Skin of body (tissue), 2 donors: Measurements from ENCODE around the gene ELMO3. TPM values are rescaled to one million over a fixed set of nuclear protein-coding genes. Genes with fewer than 3 reads are reported as not detected.

Source experiments
- DNase-seq: peaks from one replicate; lab custom pipeline; 2025; lab: John Stamatoyannopoulos, UW
- total RNA-seq: library from RNA; depleted of rRNA; stranded (reverse); fragments of >200 nt; gene quantifications from one replicate; pipeline ENCODE4 v1.2.3, GENCODE V29; 2014

Gene ELMO3
- total RNA-seq, 1 donor from 2014 or later, result 4.0 TPM

DNA sequence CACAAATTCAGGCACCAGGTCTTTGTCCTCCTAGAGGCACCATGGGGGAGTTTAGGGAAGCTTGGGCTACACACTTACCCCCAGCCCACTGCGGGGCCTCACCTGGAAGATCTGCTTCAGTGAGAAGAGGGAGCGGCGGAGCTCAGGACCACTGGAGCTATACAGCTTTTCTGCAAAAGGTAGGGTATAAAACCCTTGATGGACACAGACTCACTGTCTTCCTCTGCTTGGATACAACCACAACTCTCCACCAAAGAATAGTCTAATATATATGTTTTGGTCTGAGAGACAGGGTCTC, 39.3 kb downstream of the ELMO3 start:
- no peak for DNase-seq

DNA sequence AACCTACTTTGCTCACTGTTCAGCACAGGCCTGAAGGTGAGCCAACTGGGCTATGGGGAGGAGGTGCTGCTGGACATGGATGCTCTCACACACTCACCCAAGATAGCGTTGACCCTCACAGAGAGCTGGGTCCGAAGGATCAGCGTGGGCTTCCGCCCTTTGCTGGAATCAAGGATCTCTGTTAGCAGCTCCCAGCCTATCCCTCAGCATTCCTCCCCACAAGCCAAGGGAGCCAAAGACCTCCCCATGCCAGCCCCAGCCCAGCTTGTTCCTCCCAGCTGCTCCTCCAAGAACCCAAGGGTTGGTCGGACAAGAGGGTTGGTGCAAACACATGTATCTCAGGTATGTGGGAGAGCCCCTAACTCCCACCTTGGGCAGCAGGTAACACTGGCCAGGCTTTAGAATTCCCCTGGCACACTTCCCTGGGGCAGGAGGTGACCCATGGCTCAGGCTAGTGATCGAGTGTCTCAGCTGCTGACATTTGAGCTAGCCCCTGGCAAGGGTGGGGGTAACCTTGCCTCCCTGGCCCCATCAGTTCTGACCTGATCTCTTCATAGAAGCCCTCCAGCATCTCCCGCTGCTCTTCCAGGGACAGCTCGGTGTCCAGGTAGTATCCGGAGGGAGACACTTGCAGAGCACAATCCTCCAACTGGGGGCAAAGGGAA, 40.0 kb downstream of the ELMO3 start:
- DNase-seq, result no peak

DNA sequence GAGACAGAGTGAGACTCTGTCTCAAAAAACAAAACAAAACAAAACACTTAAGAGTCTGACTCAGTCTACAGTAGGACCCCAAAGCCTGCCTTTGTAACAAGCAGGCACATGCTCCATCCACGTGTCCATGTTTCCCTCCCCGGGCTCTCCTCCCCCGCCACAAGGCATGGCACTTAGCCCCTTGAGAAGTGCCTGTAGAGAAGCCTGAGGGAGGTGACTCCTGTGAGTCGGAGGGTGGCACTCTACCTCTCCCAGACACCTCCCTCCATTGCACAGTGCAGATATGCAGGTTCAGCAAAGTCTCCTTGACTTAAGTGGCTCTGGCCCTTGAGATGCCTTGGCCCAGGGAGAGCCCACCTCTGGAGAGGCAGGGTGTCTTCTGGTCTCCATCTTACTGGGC, 41.6 kb downstream of the ELMO3 start:
- DNase-seq, result no peak

DNA sequence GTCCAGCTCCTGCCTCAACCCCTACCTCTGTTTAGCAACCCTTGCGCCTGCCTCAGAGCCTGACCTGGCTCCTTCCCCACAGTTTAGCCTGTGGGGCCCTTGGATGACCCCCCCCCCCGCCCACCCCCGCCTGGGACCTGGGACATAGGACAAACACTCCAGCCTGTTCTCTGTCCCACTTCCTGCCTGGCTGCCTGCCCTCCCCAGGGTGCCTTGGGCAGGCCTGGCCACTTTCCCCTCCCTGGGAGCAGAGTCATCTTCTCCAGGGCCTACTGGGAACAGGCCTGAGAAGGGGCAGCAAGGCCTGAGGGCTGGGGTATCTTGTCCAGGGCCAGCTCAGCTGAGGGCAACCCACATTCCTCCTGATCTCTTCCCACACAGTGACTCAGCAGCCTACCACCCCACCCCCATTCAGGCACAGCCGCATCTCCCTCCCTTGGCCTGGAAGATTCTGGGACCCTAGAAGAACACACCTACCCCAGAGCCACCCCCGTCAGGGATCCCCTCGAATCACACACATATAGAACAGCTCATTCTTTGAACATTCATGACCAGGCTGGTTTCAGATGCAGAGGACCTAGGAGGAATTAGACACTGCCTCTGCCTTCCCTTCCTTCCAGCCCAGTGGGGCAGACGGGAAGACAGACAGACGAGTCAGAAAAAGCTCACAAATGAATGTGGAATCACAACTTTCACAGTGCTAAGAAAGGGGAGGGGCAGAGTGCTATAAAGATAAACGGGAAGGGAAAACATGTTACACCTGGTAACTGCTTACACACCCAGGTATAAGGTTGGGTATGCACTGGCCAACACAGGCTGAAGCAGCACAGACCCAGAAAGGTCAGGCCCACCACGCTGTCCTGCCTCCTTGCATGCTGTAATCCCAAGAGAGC, 42.3 kb downstream of the ELMO3 start:
- DNase-seq, result no peak

DNA sequence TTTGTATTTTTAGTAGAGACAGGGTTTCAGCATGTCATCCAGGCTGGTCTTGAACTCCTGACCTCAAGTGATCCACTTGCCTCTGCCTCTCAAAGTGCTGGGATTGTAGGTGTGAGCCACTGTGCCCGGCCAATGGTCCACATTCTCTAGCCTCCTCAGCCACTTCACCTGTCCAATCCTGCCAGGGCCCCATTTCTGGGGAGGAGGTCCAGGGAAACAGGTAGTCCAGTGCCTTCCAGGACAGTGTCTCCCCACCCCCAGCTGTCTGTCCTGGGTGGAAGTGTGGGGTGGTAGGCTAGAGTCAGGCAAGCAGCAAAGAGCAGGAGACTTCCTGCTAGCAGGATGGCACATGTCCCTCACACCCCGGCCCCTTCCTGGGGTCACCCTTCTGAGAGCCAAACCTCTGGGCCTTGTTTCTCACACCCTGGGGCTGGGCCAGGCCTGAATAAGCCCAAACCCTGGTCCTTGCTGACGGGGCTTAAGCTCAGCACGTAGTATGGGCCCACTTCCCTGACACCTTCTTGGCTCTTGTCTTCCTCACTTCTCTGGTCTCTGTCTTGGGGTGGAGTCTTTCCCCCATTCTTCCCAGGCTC, 43.3 kb downstream of the ELMO3 start:
- DNase-seq, result no peak

DNA sequence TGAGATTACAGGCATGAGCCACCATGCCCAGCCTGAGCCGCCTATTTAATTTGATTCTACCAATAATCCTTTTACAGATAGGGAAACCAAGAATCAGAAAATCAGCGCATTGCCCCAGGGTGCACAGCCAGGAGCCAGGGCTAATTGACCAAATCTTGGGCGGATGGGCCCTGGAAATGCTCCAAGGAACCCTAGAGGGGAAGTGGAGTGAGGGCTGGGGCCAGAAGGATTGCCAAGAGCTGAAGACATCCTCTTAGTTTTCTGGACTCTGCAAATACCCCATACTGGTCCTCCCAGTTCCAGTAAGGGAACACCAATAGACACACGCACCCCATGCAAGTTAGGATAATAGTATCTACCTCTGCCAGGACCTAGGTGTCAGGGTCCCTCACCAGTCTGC, 44.5 kb downstream of the ELMO3 start:
- no peak for DNase-seq

DNA sequence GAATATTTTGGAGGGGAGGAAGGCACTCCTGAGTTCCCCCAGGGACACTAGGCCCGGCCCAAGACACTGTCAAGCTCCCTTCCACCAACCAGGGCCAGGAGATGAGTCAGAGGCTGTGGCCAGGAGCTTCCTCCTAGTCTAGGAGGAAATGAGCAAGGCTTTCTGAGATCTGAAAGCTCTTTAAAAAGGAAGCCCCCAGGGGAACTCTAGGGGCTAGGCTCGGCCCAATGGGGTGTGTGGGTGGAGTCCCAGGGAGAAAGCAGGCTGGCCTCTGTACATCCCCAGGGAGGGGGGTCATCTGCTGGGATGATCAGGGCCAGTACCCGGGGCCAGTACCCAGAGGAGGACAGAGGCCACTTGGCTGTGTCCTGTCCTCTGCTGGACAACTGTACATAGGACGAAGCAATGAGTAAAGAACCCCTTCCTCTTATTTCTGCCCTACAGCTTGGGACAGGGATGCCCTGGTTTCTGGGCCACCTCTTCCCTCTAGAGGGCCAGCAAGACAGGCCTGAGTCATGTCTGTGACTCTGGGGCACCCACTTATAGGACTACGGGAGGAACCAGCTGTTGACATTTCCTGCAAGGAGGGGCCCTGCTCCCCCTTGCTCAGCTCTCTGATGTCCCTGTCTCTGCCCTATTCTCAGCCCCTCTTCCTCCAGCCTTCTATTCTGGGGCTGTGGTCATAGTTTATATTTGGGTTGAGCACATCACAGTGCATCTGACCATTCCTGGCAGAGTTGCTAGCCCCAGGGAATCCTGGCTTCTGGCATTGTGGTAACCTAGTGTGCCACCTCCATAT, 45.7 kb downstream of the ELMO3 start:
- DNase-seq, result no peak

DNA sequence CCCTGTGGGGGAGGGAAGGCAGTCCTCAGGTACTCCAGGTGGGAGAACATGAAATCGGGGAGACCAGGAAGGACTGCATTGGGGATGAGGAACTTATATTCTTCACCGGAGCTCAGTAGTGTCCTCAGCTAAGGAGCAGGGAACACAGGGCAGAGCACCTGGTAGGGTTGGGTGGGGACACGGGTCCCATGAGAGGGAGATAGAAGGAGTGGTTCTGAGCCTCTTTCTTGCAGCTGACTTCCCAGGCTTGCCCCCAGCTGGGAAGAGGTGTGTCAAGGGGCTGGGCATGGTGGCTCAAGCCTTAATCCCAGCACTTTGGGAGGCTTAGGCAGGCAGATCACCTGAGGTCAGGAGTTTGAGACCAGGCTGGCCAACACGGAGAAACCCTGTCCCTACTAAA, 46.3 kb downstream of the ELMO3 start:
- no peak for DNase-seq

DNA sequence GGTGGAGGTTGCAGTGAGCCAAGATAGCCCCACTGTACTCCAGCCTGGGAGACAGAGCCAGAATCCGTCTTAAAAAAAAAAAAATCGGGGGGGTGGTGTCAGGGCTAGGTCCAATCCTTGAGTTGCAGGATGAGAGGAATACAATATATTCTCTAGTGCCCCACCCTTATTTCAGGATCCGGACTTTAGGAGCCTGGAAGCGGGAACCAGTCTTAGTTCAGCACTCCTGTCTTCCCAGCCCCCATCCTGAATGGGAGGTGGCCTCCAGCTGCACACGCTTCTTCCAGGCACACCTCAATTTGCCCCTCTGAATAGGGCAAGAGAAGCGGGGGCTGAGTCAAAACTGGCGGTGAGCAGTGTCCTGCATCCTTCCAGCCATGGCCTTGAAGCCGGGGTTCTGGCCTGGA, 46.7 kb downstream of the ELMO3 start:
- no peak for DNase-seq

DNA sequence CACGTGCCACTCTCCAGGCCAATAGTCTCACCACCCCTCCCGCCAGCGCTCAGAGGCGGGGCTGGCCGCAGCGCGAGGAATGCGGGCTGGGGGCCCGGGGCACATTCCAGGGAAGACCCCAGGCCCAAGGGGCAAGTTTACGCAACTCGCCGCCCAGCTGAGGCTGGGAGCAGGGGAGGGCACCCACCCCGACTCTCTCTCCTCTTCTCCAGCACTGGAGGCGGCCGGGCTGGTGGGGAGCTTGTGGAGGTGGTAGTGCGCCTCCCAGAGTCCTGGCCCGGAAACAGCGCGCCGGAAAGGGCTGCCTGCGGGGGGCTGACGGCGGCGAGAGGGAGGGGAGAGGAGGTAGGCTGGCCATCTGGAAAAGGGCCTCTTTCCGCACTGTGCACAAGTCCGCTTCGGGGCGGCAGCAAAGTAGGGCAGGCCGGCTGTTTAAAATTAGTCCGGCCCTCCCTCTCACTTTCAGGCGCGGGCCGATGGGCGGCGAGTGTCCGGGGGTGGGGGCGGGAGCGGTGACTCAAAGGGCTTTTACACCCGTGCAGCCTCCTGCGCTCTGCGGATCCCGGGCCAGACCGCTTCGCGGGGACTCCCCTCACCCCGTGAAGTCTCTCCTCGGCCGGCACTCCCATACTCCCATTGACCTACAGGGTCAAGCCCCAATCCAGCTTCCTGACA, 47.3 kb downstream of the ELMO3 start:
- peak; percentile 75 for DNase-seq

DNA sequence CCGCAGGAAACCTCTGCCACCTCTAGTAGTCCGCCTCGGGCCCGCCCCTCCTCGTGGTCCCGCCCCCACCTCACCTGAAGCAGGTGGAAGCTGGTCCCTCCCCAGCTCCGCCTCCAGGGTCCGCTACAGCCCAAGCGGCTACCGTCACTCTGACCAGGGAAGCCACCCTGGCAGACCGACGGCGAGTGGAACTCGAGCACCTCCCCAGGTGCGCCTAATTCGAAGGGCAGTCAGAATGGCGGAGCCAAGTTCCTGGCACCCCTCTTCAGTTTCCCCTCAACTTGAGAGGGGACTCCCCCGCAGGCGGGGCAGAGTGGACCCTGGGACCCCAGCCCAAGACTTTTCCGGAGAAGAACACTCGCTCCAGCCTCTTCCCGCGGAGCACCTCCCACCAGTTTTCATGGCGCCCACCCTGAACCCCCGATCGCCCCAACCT, 47.8 kb downstream of the ELMO3 start:
- DNase-seq, result no peak

DNA sequence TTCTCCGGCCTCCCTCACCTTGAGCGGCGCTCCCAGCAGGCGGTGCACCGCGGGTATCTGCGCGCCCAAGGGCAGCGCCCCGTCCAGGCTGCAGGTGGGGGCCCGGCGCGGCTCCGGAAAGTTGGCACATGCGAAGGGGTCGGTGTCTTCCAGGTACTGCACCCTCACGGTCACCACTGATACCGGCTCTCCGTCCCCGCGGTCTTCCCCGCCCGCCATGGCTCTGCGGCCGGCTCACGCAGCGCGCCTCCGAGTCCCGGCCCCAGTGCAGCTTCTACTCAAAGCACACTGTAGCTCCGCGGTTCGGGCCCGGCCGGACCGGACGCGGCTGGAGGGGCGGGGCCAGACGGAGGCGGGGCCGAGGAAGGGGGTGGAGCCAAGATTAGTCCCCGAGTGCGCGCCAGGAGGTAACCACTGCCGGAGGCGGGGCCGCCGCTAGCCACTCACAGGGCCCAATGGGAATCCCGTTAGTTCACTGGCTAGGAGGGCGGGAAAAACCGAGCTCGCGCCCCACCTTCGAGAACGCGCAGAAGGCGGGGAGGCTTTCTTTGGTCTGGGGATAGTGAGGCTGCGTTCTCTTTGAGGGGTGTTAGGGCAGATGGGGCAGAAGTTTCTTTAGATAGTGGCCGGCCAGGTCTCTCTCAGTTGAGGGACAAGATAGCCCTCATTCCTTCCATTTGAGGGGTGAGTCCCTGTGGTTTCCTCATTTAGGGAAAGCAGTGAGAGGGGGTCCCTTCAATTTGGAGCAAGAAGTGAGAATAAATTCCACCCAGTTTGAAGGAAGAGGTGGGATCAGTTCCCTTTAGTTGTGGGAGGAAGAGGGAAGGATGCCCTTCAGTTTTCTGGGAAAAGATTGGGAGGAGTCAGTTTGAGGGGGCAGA, 48.5 kb downstream of the ELMO3 start, which contains the start of gene FHOD1:
Gene FHOD1 (minus strand): TSS at position 290 of the 881 bp plus-strand sequence. CDS start 71 bp downstream, at position 219.
- peak; percentile 94 for DNase-seq

DNA sequence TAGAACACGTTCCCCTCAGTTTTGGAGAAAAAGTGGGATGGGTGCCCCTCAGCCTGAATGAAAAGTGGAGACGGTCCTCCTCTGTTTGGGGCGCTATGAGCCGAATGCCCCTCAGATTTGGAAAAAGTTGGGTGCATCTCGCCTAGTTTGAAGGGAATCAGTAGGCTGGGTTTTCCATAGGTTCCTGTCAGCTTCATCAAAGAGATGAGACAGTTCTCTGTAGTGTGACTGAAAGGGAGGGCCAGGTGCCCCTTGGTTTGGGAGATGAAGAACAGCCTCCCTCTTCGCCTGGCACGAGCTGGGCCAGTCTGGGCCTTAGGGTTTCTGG, 49.1 kb downstream of the ELMO3 start:
- DNase-seq, result no peak

DNA sequence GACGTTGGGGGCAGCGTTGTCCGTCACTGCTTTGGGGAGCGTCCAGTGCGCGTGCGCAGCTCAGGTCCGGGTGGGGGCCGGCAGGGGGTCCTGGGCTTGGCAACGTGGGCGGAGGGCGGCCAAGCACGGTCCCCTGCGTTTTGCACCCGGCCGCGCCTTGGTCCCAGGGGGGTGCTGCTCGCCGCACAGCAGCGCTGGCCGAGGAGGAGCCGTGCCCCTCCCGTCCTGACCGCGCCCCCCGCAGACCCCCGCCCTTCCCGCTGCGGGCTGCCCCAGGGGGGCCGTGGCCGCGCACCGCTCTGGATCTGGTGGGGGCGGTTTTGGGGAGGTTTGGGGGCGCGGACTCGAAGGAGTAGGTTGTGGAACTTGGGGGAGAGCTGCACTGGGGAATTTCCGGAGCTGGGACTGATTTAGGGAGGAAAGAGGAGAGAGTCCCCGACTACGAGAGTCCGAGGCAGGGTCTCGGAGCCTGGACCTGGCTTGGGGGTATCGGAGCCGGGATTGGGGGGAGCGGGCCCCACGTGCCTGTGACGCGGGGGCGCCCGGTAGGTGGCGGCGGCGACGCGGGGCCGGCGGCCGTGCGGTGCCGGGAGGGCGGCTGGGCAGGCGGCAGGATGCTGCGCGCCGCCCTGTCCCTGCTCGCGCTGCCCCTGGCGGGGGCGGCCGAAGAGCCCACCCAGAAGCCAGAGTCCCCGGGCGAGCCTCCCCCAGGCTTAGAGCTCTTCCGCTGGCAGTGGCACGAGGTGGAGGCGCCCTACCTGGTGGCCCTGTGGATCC, 49.7 kb downstream of the ELMO3 start, which contains the start of gene SLC9A5:
Gene SLC9A5 (plus strand): TSS at position 579 of the 777 bp plus-strand sequence. CDS start 36 bp downstream, at position 615.
- DNase-seq, result no peak

DNA sequence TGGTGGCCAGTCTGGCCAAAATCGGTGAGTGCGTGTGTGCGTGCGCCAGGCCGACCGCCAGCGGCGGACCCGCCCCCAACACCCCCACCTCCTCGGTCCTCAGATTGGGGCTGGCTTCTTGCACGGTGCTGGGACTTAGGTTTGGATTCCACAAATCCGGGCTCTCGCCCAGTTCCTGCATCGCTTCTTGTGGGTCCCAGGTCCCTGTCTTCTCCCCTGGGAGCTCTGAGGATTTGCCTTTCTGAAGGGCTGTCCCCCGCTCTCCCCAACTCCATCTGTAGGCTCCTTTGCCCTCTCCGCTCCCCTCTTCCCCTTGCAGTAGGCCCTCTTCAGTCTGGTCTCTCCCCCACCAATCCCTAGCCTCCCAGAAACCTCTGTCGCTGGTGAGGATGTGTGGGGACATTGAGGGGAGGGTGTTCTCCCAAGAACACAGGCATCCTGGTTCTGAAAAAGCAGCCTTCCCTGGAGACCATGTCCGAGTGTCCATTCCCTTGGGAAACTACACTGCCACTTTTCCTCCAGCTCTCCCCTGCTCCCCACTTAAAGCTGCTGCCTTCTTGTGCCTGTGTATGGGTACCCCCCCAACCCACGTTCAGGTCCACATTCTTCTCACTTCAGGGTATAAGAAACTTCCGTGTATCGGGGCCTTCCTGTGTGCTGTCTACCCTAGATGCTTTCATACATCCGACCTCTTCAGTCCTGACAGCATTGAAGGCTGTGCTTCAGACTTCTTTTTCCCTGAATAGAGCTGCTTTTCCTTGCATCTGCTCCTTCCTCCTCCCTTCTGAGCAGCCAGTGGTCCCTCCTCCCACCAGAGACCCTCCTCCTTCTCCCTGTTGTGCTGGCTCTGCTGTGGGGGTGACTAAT, 50.5 kb downstream of the ELMO3 start:
- no peak for DNase-seq

DNA sequence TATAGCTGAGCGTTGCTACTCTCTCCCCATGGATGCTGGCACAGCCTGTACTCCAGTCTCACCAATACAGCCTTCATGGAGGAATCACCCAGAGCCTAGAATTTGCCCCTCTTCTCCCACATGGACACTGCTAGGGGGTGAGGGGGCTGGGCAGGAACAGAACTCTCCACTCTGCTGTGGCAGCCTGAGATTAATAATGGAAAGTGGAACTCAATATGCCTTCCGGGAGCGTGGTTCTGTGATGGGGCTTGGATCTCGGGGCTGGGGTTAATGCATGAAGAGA, 51.1 kb downstream of the ELMO3 start:
- no peak for DNase-seq

DNA sequence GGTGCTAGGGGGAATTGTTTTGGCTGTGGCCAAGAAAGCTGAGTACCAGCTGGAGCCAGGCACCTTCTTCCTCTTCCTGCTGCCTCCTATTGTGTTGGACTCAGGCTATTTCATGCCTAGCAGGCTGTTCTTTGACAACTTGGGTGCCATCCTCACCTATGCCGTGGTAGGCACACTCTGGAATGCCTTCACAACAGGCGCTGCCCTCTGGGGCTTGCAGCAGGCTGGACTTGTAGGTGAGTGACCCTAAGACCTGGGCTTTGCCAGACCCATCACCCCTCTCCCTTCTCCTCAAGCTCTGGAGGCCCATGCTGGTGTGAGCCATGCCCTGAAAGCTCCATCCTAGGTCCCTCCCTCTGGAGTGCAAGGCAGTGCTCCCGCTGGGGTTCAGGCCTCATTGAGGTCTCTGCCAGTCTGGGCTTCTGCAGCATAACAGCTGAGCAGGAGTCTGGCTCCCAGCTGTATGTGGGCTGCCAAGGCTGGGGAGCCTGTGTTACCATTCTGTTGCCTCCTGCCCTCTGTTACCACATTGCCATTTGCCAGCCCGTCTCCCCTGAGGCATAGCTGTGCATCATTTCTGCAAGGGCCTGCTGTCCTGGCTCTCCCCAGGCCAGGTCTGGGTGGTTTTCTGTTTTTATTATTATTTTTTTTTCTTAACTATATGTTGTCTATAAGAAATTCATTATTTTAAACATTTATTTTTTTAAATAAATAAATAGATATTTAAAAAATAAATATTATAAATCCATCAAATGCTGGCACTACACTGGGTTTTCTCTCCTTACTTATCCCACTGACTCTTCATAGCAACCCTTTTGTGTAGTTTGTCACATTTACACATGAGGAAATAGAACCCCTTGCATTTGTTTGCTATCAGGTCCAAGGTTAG, 53.9 kb downstream of the ELMO3 start:
- DNase-seq, result no peak
